SK-N-SH (cell line): ENCODE measurements around the gene DHRS1.

Experiments
- EP300 ChIP-seq, 2 experiments: IDR thresholded peaks; 2 replicates each; pipeline versions ENCODE4 v1.4.0 to v1.6.1; 2012; ENCODE audit warnings: borderline replicate concordance in 1 of 2, low read depth in 1 of 2, low read length in 1 of 2
- EZH2phosphoT487 ChIP-seq: fragments of 200-600 bp; sonication (generic); IDR thresholded peaks from 2 replicates; pipeline ENCODE4 v1.6.1; 2017; ENCODE audit warnings: low read depth, mixed run types, mild to moderate bottlenecking, antibody characterized with exemption, moderate library complexity, borderline replicate concordance
- FOSL2 ChIP-seq: IDR thresholded peaks from 2 replicates; pipeline ENCODE4 v1.4.0; 2012; ENCODE audit warnings: low read depth, mild to moderate bottlenecking, moderate library complexity, borderline replicate concordance
- FOXJ3 ChIP-seq: sonication (generic); formaldehyde crosslinking; IDR thresholded peaks from 2 replicates; pipeline ENCODE4 v1.5.1; 2020; ENCODE audit warnings: mild to moderate bottlenecking, missing genetic modification reagents
- GABPA ChIP-seq: IDR thresholded peaks from 2 replicates; pipeline ENCODE4 v1.4.0; 2012; ENCODE audit warnings: low read depth, mild to moderate bottlenecking
- JUND ChIP-seq: IDR thresholded peaks from 2 replicates; pipeline ENCODE4 v1.4.0; 2012
- MXI1 ChIP-seq: IDR thresholded peaks from 2 replicates; pipeline ENCODE4 v1.6.1; 2012; ENCODE audit warnings: mild to moderate bottlenecking, low read depth, low read length, improper control_type of control experiment
- RCOR1 ChIP-seq: fragments of 150-350 bp; IDR thresholded peaks from 2 replicates; pipeline ENCODE4 v1.6.1; 2017; ENCODE audit warnings: antibody characterized with exemption, low read length
- RFX5 ChIP-seq: IDR thresholded peaks from 2 replicates; pipeline ENCODE4 v1.6.1; 2012; ENCODE audit warnings: mild to moderate bottlenecking, improper control_type of control experiment, low read length
- TF ChIP-seq, protein P1 (sequence below): fragments of 200-600 bp; sonication (generic); IDR thresholded peaks from 2 replicates; pipeline ENCODE4 v1.6.1; 2017; ENCODE audit warnings: antibody characterized with exemption, mild to moderate bottlenecking, moderate library complexity
- TF ChIP-seq, protein P2 (sequence below): IDR thresholded peaks from 2 replicates; pipeline ENCODE4 v1.4.0; 2012; ENCODE audit warnings: low read depth, borderline replicate concordance
- TF ChIP-seq, protein P3 (sequence below): fragments of 150-350 bp; IDR thresholded peaks from 2 replicates; pipeline ENCODE4 v1.6.1; 2017; ENCODE audit warnings: antibody characterized with exemption, low read length, low read depth, borderline replicate concordance
- TF ChIP-seq, protein P4 (sequence below): IDR thresholded peaks from 2 replicates; pipeline ENCODE4 v1.4.0; 2012; ENCODE audit warnings: low read depth, borderline replicate concordance
- TF ChIP-seq, protein P5 (sequence below): IDR thresholded peaks from 2 replicates; pipeline ENCODE4 v1.6.1; 2012; ENCODE audit warnings: mild to moderate bottlenecking, low read depth, low read length, moderate library complexity

DNA sequence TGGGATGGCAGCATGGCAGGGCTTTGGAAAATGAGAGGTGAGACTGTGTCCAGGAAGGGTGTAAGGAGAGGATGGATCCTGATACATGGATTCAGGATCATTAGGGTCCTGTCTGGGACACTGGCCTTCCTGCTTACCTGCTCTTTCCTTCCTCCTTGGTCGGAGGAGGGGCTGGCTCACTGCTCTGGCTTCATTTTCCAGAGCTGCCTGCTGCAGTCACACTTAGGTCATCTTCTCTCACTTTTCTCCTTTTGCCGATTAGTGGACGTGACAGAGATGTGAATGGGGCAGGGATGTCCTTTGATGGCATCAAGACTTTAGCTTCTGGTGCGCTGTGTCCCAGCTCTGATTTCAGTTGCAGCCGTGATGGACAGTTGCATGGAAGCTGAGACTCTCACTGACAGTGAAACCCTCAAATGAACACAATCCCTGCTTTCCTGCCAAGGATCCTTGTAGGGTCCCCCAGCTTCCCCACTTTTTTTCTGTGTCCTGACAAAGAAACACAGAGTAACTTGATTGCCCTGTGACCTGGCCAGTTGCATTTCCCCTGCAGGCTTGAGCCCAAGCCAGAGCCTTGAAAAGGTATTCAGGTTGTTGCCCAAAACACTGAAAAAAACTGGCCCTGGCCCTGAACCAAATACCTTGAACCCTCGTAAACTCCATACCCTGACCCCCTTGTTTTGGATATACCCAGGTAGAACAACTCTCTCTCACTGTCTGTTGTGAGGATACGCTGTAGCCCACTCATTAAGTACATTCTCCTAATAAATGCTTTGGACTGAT lies 9.0 kb upstream of the DHRS1 start:
- TF ChIP-seq EZH2phosphoT487: no peak
- TF ChIP-seq, protein P1, sequence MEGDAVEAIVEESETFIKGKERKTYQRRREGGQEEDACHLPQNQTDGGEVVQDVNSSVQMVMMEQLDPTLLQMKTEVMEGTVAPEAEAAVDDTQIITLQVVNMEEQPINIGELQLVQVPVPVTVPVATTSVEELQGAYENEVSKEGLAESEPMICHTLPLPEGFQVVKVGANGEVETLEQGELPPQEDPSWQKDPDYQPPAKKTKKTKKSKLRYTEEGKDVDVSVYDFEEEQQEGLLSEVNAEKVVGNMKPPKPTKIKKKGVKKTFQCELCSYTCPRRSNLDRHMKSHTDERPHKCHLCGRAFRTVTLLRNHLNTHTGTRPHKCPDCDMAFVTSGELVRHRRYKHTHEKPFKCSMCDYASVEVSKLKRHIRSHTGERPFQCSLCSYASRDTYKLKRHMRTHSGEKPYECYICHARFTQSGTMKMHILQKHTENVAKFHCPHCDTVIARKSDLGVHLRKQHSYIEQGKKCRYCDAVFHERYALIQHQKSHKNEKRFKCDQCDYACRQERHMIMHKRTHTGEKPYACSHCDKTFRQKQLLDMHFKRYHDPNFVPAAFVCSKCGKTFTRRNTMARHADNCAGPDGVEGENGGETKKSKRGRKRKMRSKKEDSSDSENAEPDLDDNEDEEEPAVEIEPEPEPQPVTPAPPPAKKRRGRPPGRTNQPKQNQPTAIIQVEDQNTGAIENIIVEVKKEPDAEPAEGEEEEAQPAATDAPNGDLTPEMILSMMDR: no peak; the same call in 1 of the 2 replicates
- TF ChIP-seq, protein P2, sequence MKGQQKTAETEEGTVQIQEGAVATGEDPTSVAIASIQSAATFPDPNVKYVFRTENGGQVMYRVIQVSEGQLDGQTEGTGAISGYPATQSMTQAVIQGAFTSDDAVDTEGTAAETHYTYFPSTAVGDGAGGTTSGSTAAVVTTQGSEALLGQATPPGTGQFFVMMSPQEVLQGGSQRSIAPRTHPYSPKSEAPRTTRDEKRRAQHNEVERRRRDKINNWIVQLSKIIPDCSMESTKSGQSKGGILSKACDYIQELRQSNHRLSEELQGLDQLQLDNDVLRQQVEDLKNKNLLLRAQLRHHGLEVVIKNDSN: no peak
- TF ChIP-seq, protein P3, sequence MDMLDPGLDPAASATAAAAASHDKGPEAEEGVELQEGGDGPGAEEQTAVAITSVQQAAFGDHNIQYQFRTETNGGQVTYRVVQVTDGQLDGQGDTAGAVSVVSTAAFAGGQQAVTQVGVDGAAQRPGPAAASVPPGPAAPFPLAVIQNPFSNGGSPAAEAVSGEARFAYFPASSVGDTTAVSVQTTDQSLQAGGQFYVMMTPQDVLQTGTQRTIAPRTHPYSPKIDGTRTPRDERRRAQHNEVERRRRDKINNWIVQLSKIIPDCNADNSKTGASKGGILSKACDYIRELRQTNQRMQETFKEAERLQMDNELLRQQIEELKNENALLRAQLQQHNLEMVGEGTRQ: no peak
- TF ChIP-seq, protein P4, sequence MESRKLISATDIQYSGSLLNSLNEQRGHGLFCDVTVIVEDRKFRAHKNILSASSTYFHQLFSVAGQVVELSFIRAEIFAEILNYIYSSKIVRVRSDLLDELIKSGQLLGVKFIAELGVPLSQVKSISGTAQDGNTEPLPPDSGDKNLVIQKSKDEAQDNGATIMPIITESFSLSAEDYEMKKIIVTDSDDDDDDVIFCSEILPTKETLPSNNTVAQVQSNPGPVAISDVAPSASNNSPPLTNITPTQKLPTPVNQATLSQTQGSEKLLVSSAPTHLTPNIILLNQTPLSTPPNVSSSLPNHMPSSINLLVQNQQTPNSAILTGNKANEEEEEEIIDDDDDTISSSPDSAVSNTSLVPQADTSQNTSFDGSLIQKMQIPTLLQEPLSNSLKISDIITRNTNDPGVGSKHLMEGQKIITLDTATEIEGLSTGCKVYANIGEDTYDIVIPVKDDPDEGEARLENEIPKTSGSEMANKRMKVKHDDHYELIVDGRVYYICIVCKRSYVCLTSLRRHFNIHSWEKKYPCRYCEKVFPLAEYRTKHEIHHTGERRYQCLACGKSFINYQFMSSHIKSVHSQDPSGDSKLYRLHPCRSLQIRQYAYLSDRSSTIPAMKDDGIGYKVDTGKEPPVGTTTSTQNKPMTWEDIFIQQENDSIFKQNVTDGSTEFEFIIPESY: no peak
- no peak for TF ChIP-seq JUND
- no peak for TF ChIP-seq MXI1
- TF ChIP-seq EP300 (IDR thresholded peaks at IDR 0.05; ENCODE audit: borderline replicate concordance in 1 of 2, low read depth in 1 of 2, low read length in 1 of 2): no peak
- TF ChIP-seq FOSL2: no peak
- TF ChIP-seq GABPA: no peak
- TF ChIP-seq RCOR1: no peak
- TF ChIP-seq RFX5: no peak
- TF ChIP-seq, protein P5, sequence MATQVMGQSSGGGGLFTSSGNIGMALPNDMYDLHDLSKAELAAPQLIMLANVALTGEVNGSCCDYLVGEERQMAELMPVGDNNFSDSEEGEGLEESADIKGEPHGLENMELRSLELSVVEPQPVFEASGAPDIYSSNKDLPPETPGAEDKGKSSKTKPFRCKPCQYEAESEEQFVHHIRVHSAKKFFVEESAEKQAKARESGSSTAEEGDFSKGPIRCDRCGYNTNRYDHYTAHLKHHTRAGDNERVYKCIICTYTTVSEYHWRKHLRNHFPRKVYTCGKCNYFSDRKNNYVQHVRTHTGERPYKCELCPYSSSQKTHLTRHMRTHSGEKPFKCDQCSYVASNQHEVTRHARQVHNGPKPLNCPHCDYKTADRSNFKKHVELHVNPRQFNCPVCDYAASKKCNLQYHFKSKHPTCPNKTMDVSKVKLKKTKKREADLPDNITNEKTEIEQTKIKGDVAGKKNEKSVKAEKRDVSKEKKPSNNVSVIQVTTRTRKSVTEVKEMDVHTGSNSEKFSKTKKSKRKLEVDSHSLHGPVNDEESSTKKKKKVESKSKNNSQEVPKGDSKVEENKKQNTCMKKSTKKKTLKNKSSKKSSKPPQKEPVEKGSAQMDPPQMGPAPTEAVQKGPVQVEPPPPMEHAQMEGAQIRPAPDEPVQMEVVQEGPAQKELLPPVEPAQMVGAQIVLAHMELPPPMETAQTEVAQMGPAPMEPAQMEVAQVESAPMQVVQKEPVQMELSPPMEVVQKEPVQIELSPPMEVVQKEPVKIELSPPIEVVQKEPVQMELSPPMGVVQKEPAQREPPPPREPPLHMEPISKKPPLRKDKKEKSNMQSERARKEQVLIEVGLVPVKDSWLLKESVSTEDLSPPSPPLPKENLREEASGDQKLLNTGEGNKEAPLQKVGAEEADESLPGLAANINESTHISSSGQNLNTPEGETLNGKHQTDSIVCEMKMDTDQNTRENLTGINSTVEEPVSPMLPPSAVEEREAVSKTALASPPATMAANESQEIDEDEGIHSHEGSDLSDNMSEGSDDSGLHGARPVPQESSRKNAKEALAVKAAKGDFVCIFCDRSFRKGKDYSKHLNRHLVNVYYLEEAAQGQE: no peak
- no peak for TF ChIP-seq FOXJ3
